DMS79 treated with DMSO at 0.1 percent for 48 hours (cell line): ENCODE measurements around the gene PFKP.
A peak's percentile ranks its signal among the peaks of the same experiment; 100 is the strongest.
"Not testable (repeated sequence)": the region's sequence is repeated elsewhere in the genome, so short reads cannot be mapped to it uniquely, and the experiment has no call there.

Experiments used
- DNase-seq: peaks from one replicate; lab custom pipeline; 2025; lab: John Stamatoyannopoulos, UW

The PFKP gene

DNA sequence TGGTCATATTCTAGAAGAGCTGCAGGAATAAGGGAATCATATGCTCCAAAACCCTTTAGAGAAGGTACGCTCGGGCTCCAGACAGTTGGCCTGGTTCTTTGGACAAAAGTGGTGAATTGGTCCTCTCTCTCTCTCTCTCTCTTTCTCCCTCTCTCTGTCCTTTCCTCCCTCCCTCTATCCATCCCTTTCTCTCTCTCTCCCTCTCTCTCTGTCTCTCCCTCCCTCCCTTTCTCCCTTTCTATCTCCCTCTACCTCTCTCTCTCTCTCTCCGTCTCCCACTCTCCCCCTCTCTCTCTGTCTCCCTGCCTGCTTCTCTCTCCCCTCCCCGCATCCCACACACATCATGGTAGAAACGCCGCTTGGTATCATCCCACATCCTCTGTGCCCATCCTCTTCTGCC is 19.8 kb upstream of the PFKP start:
- DNase-seq = no peak

DNA sequence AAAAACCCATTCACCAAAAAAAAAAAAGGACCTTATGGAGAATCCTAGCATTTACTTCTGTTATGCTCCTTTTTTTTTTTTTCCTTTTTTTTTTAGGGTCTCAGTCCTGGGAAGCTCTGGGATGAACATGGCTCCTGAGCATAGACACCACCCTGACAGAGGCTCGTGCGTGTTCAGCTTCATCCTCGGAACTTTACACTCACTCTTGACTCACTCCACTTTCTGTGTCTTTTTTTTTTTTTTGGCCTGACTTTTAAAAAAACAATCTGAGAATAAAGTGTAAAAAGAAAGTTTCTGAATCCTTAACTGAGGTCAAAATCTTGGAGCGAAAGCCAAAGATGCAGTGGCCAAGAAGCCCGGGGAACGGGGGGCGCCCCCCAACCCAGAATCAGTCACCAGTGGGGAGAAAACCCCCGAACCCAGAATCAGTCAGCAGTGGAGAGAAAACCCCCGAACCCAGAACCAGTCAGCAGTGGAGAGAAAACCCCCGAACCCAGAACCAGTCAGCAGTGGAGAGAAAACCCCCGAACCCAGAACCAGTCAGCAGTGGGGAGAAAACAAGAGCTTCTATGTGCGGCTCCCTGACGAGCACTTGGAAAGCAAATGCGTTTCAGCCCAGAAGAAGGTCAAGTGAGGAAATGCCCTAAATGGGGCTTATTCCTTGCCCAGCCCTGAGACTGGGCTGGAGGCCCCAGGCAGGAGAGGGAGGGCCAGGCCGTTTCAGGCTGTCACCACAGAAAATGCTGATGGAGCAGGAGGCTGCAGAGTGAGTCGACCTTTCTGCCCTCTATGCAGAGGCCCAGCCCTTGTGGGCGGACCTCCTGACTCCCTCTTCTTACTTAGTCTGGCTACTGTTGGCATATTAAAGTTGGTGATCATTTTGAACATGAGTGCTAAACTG is 19.0 kb upstream of the PFKP start:
- no peak for DNase-seq

DNA sequence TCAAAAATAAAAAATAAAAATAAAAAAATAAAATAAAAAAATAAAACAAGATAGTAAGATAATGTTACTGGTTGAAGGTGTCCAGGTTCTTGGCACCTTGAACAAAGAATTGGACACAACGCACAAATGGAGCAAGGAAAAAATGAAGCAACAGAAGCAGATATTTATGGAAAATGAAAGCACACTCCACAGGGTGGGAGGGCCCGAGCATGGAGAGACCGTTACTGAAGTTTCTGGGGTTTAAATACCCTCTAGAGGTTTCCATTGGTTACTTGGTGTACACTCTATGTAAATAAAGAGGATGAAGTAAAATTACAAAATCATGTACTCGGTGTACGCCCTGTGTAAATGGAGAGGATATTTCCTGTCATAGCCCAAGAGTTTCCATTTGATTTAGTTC is 15.7 kb upstream of the PFKP start:
- no peak for DNase-seq

- no peak for DNase-seq
Measured at GRCh38 chr10:3053155-3053554, 14.2 kb upstream of the PFKP start.

DNA sequence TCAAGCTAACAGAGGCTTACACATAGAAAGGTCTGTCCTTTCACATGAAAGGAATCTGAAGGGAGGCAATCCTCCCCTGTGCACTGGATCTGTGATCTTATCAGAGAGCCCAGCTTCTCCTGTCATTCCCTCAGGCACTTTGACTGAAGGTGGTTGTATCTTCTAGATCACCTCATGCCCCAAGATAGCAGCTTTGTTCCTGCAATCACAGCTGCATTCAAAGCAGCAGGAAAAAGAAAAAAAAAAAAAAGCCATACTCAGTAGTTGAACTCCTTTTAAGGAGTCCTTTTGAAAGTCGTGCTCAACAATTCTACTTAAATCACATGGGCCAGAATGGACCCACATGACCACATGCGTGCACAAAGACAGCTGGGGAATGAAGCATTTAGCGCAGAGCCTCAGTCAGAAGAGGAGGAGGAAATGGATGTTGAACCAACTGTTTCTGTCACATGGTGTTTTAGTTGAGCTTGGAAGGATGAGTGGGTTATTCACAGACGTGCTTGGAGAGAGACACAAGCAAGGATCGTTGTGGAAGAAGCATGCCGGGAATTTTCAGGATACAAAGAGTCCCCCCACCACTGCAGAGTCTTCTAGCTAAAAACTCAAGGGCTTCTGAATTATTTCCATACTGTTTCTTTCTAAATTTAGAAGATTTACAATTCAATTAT is 13.0 kb upstream of the PFKP start:
- no peak for DNase-seq

DNA sequence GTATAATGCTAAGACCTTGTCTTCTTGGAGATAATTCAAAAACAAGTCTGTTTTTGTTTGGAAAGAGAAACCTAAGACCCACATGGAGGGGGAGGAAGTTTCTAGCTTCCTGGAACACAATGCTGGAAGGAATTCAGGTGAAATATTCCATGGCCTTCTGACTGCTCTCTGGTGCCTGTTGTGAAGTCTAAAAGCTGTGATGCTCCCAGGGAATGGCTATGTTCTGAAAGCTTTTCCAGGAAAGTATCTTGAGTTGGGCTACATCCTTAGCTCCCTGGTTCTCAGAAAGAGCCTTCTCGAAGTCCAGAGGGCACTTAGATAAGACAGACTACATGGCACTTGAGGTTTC is 12.5 kb upstream of the PFKP start:
- no peak for DNase-seq

DNA sequence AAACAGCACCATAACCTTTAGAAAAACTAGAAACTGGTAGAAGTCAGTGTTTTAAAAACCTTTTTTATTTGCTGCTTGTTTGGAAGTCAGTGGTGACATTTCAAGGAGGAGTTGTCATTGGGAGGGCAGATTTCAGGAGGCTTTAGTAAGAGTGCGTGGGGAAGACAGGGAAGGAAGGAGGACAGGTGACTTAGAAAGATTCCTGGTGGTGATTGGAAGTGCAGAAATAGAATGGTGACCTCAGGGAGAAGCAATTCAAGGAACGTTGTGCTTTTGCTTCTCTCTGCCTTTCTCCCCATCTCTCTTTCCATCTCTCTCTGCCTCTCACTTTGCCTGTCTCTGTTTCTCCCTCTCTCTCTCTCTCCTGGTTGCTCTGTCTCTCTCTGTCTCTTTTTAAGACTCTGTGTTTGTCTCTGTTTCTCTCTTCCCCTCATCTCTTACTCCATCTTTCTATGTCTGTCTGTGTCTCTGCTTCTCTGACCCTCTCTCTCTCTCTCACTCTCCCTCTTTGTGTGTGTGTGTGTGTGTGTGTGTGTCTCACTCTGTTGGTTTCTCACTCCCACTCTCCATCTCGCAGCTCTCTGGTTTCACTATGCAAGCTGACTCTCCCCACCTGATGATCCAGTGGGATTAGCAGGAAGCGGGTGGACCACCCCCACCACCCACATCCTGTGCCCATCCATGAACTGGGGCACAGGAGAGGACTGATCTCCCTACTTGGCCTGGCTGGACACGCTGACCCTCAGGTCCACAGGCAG is 10.9 kb upstream of the PFKP start:
- DNase-seq = no peak

GRCh38 chr10:3057946-3058345 is 9.4 kb upstream of the PFKP start:
- no peak for DNase-seq

DNA sequence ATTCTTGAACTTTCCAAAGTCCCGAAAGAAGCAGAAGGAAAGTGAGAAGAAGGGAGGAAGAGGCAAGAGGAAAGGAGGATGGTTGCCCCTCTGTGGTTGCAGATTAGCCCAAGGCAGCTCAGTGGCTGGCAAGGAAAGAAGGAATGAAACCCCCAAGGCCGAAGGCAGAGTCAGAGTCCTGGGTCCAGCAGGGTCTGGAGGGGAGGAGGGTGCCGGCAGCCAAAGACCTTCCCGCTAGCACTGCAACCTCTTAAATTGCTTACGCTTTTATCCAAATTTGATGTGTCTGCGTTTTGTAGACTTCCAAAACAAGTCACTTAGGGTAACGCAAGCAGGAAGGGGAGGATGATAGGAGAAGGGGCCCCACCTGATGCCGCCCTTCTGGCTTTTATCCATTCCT is 7.4 kb upstream of the PFKP start:
- no peak for DNase-seq

GRCh38 chr10:3060481-3060889 is 6.9 kb upstream of the PFKP start:
- DNase-seq = no peak

DNA sequence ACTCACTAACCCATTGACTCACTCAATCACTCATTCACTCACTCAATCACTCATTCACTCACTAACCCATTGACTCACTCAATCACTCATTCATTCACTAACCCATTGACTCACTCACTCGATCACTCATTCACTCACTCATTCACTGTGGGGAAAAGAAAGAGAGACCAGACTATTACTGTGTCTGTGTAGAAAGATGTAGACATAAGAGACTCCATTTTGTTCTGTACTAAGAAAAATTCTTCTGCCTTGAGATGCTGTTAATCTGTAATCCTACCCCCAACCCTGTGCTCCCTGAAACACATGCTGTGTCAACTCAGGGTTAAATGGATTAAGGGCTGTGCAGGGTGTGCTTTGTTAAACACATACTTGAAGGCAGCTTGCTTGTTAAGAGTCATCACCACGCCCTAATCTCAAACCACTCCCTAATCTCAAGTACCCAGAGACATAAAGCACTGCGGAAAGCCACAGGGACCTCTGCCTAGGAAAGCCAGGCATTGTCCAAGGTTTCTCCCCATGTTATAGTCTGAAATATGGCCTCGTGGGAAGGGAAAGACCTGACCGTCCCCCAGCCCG is 5.9 kb upstream of the PFKP start:
- not testable (repeated sequence) for DNase-seq

DNA sequence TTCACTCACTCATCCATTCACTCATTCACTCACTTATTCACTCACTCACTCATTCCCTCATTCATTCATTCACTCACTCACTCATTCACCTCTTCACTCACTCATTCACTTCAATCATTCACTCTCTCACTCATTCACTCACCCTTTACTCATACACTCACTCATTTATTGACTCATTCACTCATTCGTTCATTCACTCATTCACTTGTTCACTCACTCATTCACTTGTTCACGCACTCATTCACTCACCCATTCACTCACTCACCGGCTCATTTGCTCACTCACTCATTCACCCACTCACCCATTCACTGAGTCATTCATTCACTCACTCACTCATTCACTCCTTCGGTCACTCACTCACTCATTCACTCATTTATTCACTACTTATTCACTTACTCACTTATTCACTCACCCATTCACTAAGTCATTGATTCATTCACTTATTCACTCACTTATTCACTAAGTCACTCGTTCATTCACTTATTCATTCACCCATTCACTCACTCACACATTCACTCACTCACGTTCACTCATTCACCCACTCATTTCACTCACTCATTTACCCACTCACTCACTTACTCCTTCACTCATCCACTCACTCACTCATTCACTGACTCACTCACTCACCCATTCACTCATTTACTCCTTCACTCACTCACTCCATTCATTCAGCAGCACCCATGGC is 4.7 kb upstream of the PFKP start:
- DNase-seq = no peak

- no peak for DNase-seq
Measured at GRCh38 chr10:3064423-3064822, 2.9 kb upstream of the PFKP start.

DNA sequence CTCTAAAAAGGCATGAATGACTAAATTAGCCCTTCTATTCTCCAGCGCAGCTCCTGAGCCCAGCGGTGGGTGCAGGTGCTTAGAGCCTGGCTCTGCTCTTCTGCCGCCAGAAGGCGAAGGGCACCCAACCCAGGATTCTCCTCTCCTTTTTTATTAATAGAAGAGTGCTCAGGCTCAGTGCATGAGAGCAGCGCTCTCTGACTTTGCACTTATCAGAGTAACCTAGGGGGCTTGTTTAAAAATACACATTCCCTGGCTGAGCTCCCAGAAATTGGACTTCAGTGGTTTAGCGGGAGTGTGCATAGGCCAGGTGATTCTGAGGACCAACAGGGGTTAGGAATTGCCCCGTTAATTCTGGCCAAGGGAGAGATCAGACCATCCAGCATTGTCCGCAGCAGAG is 1.7 kb upstream of the PFKP start:
- DNase-seq = peak; percentile 27

DNA sequence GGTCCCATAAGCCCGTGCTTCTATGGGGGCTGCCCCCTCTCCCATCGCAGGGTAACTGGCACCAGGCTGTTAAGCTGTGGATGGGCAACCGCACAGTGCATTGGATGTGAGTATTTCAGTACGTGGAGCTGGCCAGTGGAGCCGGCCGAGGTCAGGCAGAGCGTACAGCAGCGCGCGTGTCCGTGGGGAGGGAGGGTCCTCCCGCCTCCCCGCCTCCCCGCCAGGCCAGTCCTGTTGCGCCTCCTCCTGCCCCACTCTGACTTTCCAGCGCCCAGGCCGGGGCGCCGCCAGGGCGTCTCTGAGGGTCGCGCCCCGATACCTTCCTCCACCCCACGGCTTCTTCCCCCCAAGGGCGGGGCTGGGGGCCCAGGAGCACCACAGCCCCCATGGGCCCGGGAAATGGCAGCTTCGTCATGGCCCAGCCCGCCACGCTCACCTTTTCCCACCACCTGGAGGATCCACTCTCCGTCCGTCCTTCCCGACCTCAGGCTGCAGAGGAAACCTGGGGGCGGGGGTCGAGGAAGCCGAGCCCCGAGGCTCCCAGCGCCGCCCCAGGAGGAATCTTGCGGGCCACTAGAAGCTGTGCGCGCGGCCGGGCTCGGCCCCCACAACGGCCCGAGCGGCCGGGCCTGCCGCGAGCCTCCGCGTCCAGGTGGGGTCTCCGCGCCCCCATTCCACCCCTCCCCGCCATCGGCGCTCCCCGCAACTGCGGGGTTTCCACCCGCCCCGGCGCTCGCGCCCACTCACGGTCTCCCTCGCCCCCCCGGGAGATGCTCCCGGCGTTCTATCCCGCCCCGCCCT is 831 bp upstream of the PFKP start:
- DNase-seq = no peak

DNA sequence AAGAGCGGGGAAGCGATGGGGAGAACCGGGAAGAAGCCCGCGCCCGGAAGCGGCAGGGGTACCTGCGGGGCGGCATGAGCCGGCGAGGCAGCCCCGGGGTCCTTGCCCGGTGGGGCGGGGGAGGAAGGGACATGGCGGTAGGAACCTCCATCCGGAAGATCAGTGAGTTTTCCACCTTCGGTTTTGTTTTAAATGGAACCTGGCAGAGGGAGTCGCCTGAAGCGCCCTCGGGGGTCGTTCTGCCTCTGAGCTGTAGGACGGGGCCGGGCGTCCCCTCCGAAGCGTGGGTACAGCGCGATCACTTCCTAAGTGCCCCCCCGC is 471 bp downstream of the PFKP start:
- DNase-seq = no peak

DNA sequence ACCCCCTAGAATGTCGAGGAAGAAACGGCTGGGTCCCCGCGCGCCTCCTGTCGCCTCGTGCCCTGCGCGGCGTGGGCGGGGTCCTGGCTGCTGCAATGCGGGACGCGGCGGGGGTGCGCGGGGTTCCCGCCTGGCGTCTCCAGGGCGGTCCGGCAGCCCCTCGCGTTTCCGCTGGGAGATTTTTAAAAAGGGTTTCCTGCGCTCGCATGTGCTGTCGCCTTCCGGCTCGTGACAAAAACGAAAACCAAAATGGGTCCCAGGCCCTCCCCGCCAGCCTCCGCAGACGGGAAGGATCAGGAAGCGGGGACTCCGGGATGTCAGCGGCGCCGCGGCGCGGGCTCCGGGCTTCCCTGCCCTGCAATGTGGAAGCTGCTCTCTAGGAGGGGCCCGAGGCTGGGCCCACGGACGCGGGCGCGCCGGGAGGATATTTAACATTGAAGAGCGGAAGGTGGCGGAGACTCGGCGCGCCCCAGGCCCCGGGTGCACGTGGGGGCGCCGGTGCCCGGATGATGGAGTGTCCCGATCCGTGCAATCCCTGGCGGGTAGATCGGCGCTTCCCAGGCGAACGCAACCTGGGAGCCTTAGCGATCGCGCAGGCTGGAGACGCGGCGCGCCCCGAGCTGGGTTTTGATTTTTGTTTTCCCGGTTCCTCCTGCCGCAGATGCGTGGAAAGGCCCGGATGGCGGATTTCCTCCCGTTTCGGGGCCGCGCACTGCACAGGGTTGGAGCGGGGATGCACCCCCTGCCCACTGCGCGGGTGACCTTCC is 1.0 kb downstream of the PFKP start:
- no peak for DNase-seq

DNA sequence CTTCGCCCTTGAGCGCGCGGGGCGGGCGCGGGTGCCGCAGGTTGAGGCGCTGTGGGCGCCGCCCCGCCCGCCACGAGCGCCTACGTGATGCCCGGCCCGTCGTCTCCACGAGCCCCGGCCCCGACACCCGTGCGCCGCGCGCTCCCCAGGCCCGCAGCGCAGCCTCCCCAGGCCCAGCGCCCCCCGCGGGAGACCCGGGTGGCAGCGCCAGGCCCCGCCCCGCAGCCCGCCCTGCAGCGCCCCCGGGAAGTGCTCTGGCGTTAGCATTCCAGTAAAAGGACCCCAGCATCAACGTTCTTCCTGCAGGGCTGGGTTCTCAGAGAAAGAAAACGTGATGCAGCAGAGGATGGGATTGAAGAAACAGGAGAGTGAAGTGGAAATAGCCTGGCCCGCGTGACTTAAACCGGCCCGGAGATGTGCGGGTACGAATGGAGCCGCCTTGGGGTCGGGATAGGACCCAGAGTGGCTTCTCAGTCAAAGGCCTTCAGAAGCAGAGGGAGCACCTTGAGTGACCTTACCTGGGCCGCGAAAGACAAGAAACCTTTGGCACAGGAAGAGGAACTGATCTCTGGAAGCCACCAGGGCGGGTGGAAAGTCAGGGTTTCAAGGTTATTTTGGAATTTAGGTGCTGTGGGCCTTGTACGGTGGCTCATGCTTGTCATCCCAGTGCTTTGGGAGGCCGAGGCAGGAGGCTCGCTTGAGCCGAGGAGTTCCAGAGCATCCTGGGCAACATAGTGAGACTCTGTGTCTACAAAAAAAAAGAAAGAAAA is 1.8 kb downstream of the PFKP start:
- DNase-seq = peak; percentile 2

GRCh38 chr10:3069876-3070275 is 2.5 kb downstream of the PFKP start:
- DNase-seq = no peak
